WTC11 (cell line): ENCODE measurements around the gene XPNPEP1. TPM values are rescaled to one million over a fixed set of nuclear protein-coding genes. Genes with fewer than 3 reads are reported as not detected.

Experiments
- ATAC-seq: fragments of 200-7000 bp; cut with Tn5 transposase; 2 replicates; pipeline ENCODE4 v1.10.0; 2021; ENCODE audit warnings: mild to moderate bottlenecking, moderate library complexity
- CTCF ChIA-PET: fragments of 300-600 bp; sonication (Branson Sonifier 250); formaldehyde crosslinking; loops from one replicate; lab custom pipeline; 2021; ENCODE audit warnings: antibody characterized with exemption; lab: Charles Lee
- POLR2A ChIA-PET: fragments of 350-600 bp; sonication (Branson Sonifier 250); formaldehyde crosslinking; loops from one replicate; lab custom pipeline; 2021; ENCODE audit warnings: antibody characterized with exemption; lab: Charles Lee
- DNase-seq: peaks from one replicate; pipeline ENCODE4 v3.0.0; 2021; ENCODE audit warnings: low spot score
- H3K27ac Mint-ChIP-seq: 2 replicates; pipeline ENCODE4 v1.8.0; 2021; ENCODE audit warnings: mixed read lengths
- H3K27me3 Mint-ChIP-seq: 2 replicates; pipeline ENCODE4 v1.8.0; 2021; ENCODE audit warnings: low read depth, mild to moderate bottlenecking, moderate library complexity, mixed read lengths
- H3K36me3 Mint-ChIP-seq: 2 replicates; pipeline ENCODE4 v1.8.0; 2021; ENCODE audit warnings: mixed read lengths
- H3K4me1 Mint-ChIP-seq: 2 replicates; pipeline ENCODE4 v1.8.0; 2022; ENCODE audit warnings: mixed read lengths
- H3K4me3 Mint-ChIP-seq: 2 replicates; pipeline ENCODE4 v1.8.0; 2021; ENCODE audit warnings: mild to moderate bottlenecking, moderate library complexity, mixed read lengths
- H3K9me3 Mint-ChIP-seq: 2 replicates; pipeline ENCODE4 v1.8.0; 2021; ENCODE audit warnings: mixed read lengths
- ARID4B ChIP-seq: sonication (generic); formaldehyde crosslinking; IDR thresholded peaks from 2 replicates; pipeline ENCODE4 v1.8.0; 2023; ENCODE audit warnings: missing genetic modification reagents, mild to moderate bottlenecking, borderline replicate concordance
- ATF1 ChIP-seq: sonication (generic); formaldehyde crosslinking; IDR thresholded peaks from 2 replicates; pipeline ENCODE4 v1.8.1; 2023; ENCODE audit warnings: mild to moderate bottlenecking, moderate library complexity, missing genetic modification reagents
- ATF6 ChIP-seq: sonication (generic); formaldehyde crosslinking; IDR thresholded peaks from 2 replicates; pipeline ENCODE4 v1.8.1; 2023; ENCODE audit warnings: mild to moderate bottlenecking, missing genetic modification reagents
- CDX4 ChIP-seq: fragments of 250-450 bp; sonication (Bioruptor Pico); IDR thresholded peaks from 2 replicates; pipeline ENCODE4 v1.9.0; 2021; ENCODE audit warnings: moderate library complexity, mild to moderate bottlenecking, inconsistent platforms, borderline replicate concordance
- E2F1 ChIP-seq: sonication (generic); formaldehyde crosslinking; IDR thresholded peaks from 2 replicates; pipeline ENCODE4 v1.8.0; 2022; ENCODE audit warnings: mild to moderate bottlenecking, missing genetic modification reagents
- FOXK1 ChIP-seq: sonication (generic); formaldehyde crosslinking; IDR thresholded peaks from 2 replicates; pipeline ENCODE4 v1.8.0; 2022; ENCODE audit warnings: mild to moderate bottlenecking, moderate library complexity, missing genetic modification reagents
- NFYB ChIP-seq: sonication (generic); formaldehyde crosslinking; conservative IDR thresholded peaks from 2 replicates; pipeline ENCODE4 v1.8.0; 2022; ENCODE audit warnings: low read depth, missing genetic modification reagents
- OVOL2 ChIP-seq: fragments of 250-450 bp; sonication (Bioruptor Pico); IDR thresholded peaks from 2 replicates; pipeline ENCODE4 v1.9.0; 2021; ENCODE audit warnings: mild to moderate bottlenecking, borderline replicate concordance
- SMAD4 ChIP-seq: sonication (generic); formaldehyde crosslinking; IDR thresholded peaks from 2 replicates; pipeline ENCODE4 v1.8.0; 2022; ENCODE audit warnings: mild to moderate bottlenecking, missing genetic modification reagents
- SOX15 ChIP-seq: fragments of 250-450 bp; sonication (Bioruptor Pico); IDR thresholded peaks from 2 replicates; pipeline ENCODE4 v1.9.0; 2021; ENCODE audit warnings: mild to moderate bottlenecking
- TP53 ChIP-seq: sonication (generic); formaldehyde crosslinking; IDR thresholded peaks from 2 replicates; pipeline ENCODE4 v1.8.1; 2023; ENCODE audit warnings: mild to moderate bottlenecking, missing genetic modification reagents
- ZMAT4 ChIP-seq: fragments of 250-450 bp; sonication (Bioruptor Pico); IDR thresholded peaks from 2 replicates; pipeline ENCODE4 v1.9.0; 2021; ENCODE audit warnings: mild to moderate bottlenecking
- ZNF138 ChIP-seq: sonication (generic); formaldehyde crosslinking; conservative IDR thresholded peaks from 2 replicates; pipeline ENCODE4 v1.8.1; 2022; ENCODE audit warnings: mild to moderate bottlenecking, moderate library complexity, missing genetic modification reagents
- ZNF232 ChIP-seq: sonication (generic); formaldehyde crosslinking; IDR thresholded peaks from 2 replicates; pipeline ENCODE4 v1.8.0; 2022; ENCODE audit warnings: mild to moderate bottlenecking, missing genetic modification reagents
- ZSCAN18 ChIP-seq: fragments of 250-450 bp; sonication (Bioruptor Pico); IDR thresholded peaks from 2 replicates; pipeline ENCODE4 v2.1.2; 2022; ENCODE audit warnings: mild to moderate bottlenecking, moderate library complexity
- total RNA-seq: library from RNA; stranded (reverse); gene quantifications from 3 replicates; pipeline ENCODE4 v1.2.3, GENCODE V29; 2021

The XPNPEP1 gene
- total RNA-seq, 1 experiment from 2014 or later, result 59.3 TPM

- ChIA-PET CTCF (interaction anchor here (2.8 kb wide), 1 partner anchor 88 kb away, joined by 15 read pairs; no protein-coding TSS in a partner anchor), POLR2A (no interaction called here)
- Mint-ChIP-seq H3K4me1 (peaks cover 43% of the 10 kb centered on the region), H3K27me3 (no peaks in the 10 kb centered on the region), H3K9me3 (no peaks in the 10 kb centered on the region), H3K27ac (no peak overlapping the region), H3K4me3 (no peak overlapping the region), H3K36me3 (no peaks in the 10 kb centered on the region)
- TF ChIP-seq SMAD4 (CRISPR knock-in tag) (no peak), ZNF138 (CRISPR knock-in tag) (no peak), FOXK1 (CRISPR knock-in tag) (no peak), OVOL2 (CRISPR knock-in tag) (no peak), CDX4 (CRISPR knock-in tag) (no peak)
- DNase-seq, result no peak
- no peak for ATAC-seq
These were observed 49.2 kb upstream of the XPNPEP1 start for GRCh38 chr10:109972372-109973001.

GRCh38 chr10:109971634-109972033 is 48.3 kb upstream of the XPNPEP1 start:
- no peak for TF ChIP-seq ATF6
- no peak for TF ChIP-seq NFYB
- no peak for TF ChIP-seq E2F1 (CRISPR knock-in tag)
- no peak for TF ChIP-seq ZMAT4 (CRISPR knock-in tag)
- TF ChIP-seq TP53, result no peak
- no peak for TF ChIP-seq ATF1
- ChIA-PET POLR2A (no interaction called here), CTCF (interaction anchor here (0.7 to 0.8 kb wide), 2 partner anchors 87 to 254 kb away, joined by 3 read pairs; no protein-coding TSS in a partner anchor)
- no peak overlapping the region for H3K4me3 Mint-ChIP-seq
- no peaks in the 10 kb centered on the region for H3K36me3 Mint-ChIP-seq
- H3K27ac Mint-ChIP-seq, result no peak overlapping the region
- no peak for DNase-seq
- H3K4me1 Mint-ChIP-seq, result peaks cover 43% of the 10 kb centered on the region
- no peaks in the 10 kb centered on the region for H3K9me3 Mint-ChIP-seq
- no peak for ATAC-seq
- no peaks in the 10 kb centered on the region for H3K27me3 Mint-ChIP-seq

GRCh38 chr10:109969760-109970346 is 46.5 kb upstream of the XPNPEP1 start:
- DNase-seq, result no peak
- Mint-ChIP-seq H3K36me3 (no peaks in the 10 kb centered on the region), H3K27me3 (no peaks in the 10 kb centered on the region), H3K9me3 (no peaks in the 10 kb centered on the region), H3K4me1 (peaks cover 34% of the 10 kb centered on the region), H3K4me3 (no peak overlapping the region), H3K27ac (no peak overlapping the region)
- TF ChIP-seq SOX15 (CRISPR knock-in tag), result no peak
- no peak for TF ChIP-seq FOXK1 (CRISPR knock-in tag)
- no peak for ATAC-seq
- POLR2A ChIA-PET, result interaction anchor here (1.4 kb wide), 1 partner anchor 35 kb away, joined by 3 read pairs; no protein-coding TSS in a partner anchor
- CTCF ChIA-PET, result interaction anchor here (0.9 to 3.0 kb wide), 3 partner anchors 9 to 86 kb away, joined by 3 to 17 read pairs (median 5); no protein-coding TSS in a partner anchor

- ChIA-PET POLR2A (interaction anchor here (1.4 kb wide), 1 partner anchor 34 kb away, joined by 3 read pairs; no protein-coding TSS in a partner anchor), CTCF (interaction anchor here (1.1 to 3.0 kb wide), 4 partner anchors 9 to 85 kb away, joined by 3 to 17 read pairs (median 6); no protein-coding TSS in a partner anchor)
- ATAC-seq (no peak), DNase-seq (no peak)
- H3K27me3 Mint-ChIP-seq, result no peaks in the 10 kb centered on the region
- H3K4me1 Mint-ChIP-seq, result peaks cover 31% of the 10 kb centered on the region
- no peaks in the 10 kb centered on the region for H3K9me3 Mint-ChIP-seq
- no peak overlapping the region for H3K4me3 Mint-ChIP-seq
- no peak overlapping the region for H3K27ac Mint-ChIP-seq
- no peaks in the 10 kb centered on the region for H3K36me3 Mint-ChIP-seq
- TF ChIP-seq ZNF232 (CRISPR knock-in tag) (no peak), ARID4B (CRISPR knock-in tag) (no peak), SOX15 (CRISPR knock-in tag) (no peak), ZSCAN18 (CRISPR knock-in tag) (no peak)
These were observed 45.8 kb upstream of the XPNPEP1 start for GRCh38 chr10:109968953-109969759.
